PC-9 (cell line): ENCODE measurements around the gene ATG2B. TPM values are rescaled to one million over a fixed set of nuclear protein-coding genes. Genes with fewer than 3 reads are reported as not detected.
A peak's percentile ranks its signal among the peaks of the same experiment; 100 is the strongest.
"Not testable (repeated sequence)": the region's sequence is repeated elsewhere in the genome, so short reads cannot be mapped to it uniquely, and the experiment has no call there.

ENCODE experiments used
- BruUV-seq: library from RNA; stranded (reverse); fragments of 400-500 nt; replicated peaks from 2 replicates; lab custom pipeline; 2021; lab: Mats Ljungman, UMichigan
- CTCF ChIA-PET: fragments of 300-600 bp; sonication (Branson Sonifier 250); formaldehyde crosslinking; loops from one replicate; lab custom pipeline; 2022; ENCODE audit warnings: antibody characterized with exemption; lab: Charles Lee
- POLR2A ChIA-PET: fragments of 300-600 bp; sonication (Branson Sonifier 250); formaldehyde crosslinking; loops from one replicate; lab custom pipeline; 2022; ENCODE audit warnings: antibody characterized with exemption; ENCODE audit not compliant: unreplicated experiment; lab: Charles Lee
- DNase-seq, 2 experiments: peaks; one replicate each; pipeline versions ENCODE4 v3.0.0 to v3.0.0-alpha.2; 2015 to 2022; ENCODE audit warnings: mixed read lengths in 1 of 2
- H2AFZ ChIP-seq: fragments of 200-600 bp; sonication (generic); 2 replicates; pipeline ENCODE4 v1.8.1; 2017; ENCODE audit warnings: antibody characterized with exemption
- H3F3A ChIP-seq: fragments of 200-600 bp; sonication (generic); 2 replicates; pipeline ENCODE4 v1.8.1; 2017; ENCODE audit warnings: antibody characterized with exemption, mild to moderate bottlenecking, low read depth; ENCODE audit not compliant: insufficient read depth
- H3K27ac ChIP-seq: fragments of 200-600 bp; sonication (generic); 2 replicates; pipeline ENCODE4 v1.6.1; 2016; ENCODE audit warnings: mixed run types
- H3K27me3 ChIP-seq: fragments of 200-600 bp; sonication (generic); 2 replicates; pipeline ENCODE4 v1.6.1; 2016; ENCODE audit warnings: low read depth, mixed run types; ENCODE audit not compliant: insufficient read depth
- H3K36me3 ChIP-seq: fragments of 200-600 bp; sonication (generic); 2 replicates; pipeline ENCODE4 v1.6.1; 2016; ENCODE audit warnings: low read depth, mixed run types
- H3K4me1 ChIP-seq: fragments of 200-600 bp; sonication (generic); replicated peaks from 2 replicates; pipeline ENCODE4 v1.6.1; 2016; ENCODE audit warnings: mixed run types; ENCODE audit not compliant: insufficient read depth
- H3K4me2 ChIP-seq: fragments of 200-600 bp; sonication (generic); 2 replicates; pipeline ENCODE4 v1.6.1; 2017; ENCODE audit warnings: mixed run types
- H3K4me3 ChIP-seq: fragments of 200-600 bp; sonication (generic); 2 replicates; pipeline ENCODE4 v1.6.1; 2016; ENCODE audit warnings: mixed run types
- H3K79me2 ChIP-seq: fragments of 200-600 bp; sonication (generic); 2 replicates; pipeline ENCODE4 v1.6.1; 2017; ENCODE audit warnings: low read depth, mixed run types
- H3K9me2 ChIP-seq: fragments of 200-600 bp; sonication (generic); 2 replicates; pipeline ENCODE4 v1.8.1; 2017; ENCODE audit warnings: mild to moderate bottlenecking; ENCODE audit not compliant: insufficient read depth
- H3K9me3 ChIP-seq: fragments of 200-600 bp; sonication (generic); 2 replicates; pipeline ENCODE4 v1.8.1; 2016; ENCODE audit warnings: low read depth; ENCODE audit not compliant: insufficient read depth
- H4K20me1 ChIP-seq: fragments of 200-600 bp; sonication (generic); 2 replicates; pipeline ENCODE4 v1.8.1; 2017; ENCODE audit not compliant: insufficient read depth
- EZH2 ChIP-seq: fragments of 200-600 bp; sonication (generic); IDR thresholded peaks from 2 replicates; pipeline ENCODE4 v1.8.0; 2017; ENCODE audit warnings: antibody characterized with exemption, low read depth
- intact Hi-C: fragments of 100-400 bp; cut with micrococcal nuclease; formaldehyde crosslinking; loops from one replicate; pipeline ENCODE4 v1.10.0; 2022; ENCODE audit not compliant: unreplicated experiment
- total RNA-seq: library from RNA; stranded (reverse); gene quantifications from 2 replicates; pipeline ENCODE4 v1.2.3, GENCODE V29; 2021
- TF ChIP-seq, protein P1 (sequence below): fragments of 200-600 bp; sonication (generic); conservative IDR thresholded peaks from 2 replicates; pipeline ENCODE4 v1.6.1; 2017; ENCODE audit warnings: mixed run types, antibody characterized with exemption, mild to moderate bottlenecking, moderate library complexity

The ATG2B gene
- total RNA-seq, 1 experiment from 2014 or later, result 6.6 TPM

DNA sequence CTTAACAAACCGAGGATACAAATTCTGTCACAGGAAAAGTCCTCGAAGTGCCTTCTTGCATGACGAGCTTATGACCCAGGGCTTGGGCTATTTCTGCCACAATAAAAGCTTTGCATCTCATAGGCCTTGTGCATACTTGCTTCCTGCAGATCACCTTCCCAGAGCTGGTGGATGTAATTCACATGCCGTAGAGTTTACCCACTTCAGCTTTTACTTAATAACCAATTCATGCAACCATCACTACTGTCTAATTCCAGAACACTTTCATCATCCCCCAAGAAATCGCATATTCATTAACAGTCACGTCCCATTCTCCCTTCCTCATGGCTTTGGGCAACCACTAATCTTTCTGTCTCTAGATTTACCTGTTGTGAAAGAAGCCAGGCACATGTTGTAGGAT, 116.1 kb downstream of the ATG2B start:
- TF ChIP-seq, protein P1, sequence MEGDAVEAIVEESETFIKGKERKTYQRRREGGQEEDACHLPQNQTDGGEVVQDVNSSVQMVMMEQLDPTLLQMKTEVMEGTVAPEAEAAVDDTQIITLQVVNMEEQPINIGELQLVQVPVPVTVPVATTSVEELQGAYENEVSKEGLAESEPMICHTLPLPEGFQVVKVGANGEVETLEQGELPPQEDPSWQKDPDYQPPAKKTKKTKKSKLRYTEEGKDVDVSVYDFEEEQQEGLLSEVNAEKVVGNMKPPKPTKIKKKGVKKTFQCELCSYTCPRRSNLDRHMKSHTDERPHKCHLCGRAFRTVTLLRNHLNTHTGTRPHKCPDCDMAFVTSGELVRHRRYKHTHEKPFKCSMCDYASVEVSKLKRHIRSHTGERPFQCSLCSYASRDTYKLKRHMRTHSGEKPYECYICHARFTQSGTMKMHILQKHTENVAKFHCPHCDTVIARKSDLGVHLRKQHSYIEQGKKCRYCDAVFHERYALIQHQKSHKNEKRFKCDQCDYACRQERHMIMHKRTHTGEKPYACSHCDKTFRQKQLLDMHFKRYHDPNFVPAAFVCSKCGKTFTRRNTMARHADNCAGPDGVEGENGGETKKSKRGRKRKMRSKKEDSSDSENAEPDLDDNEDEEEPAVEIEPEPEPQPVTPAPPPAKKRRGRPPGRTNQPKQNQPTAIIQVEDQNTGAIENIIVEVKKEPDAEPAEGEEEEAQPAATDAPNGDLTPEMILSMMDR, result no peak
- no peak for TF ChIP-seq EZH2
- no peaks in the 10 kb centered on the region for H4K20me1 ChIP-seq
- H3K9me2 ChIP-seq, result no peaks in the 10 kb centered on the region
- H2AFZ ChIP-seq, result no peak overlapping the region
- no peaks in the 10 kb centered on the region for H3K9me3 ChIP-seq
- H3K36me3 ChIP-seq, result no peaks in the 10 kb centered on the region
- peaks cover 12% of the 10 kb centered on the region; the same call in 1 of the 2 replicates for H3F3A ChIP-seq
- H3K27me3 ChIP-seq, result no peaks in the 10 kb centered on the region
- no peak for DNase-seq
- peaks cover 13% of the 10 kb centered on the region for H3K4me1 ChIP-seq
- intact Hi-C loops, result no loop called here
- H3K27ac ChIP-seq, result no peak overlapping the region
- H3K79me2 ChIP-seq, result no peaks in the 10 kb centered on the region
- H3K4me3 ChIP-seq, result no peak overlapping the region
- CTCF ChIA-PET, result interaction anchor here (0.5 kb wide), 1 partner anchor 21 kb away, joined by 3 read pairs; no protein-coding TSS in a partner anchor
- BruUV-seq, result no TSS peak
- 0 out of 2 replicates have a peak overlapping the region, but pooled peaks have one; percentile 8 for H3K4me2 ChIP-seq
- POLR2A ChIA-PET, result no interaction called here

DNA sequence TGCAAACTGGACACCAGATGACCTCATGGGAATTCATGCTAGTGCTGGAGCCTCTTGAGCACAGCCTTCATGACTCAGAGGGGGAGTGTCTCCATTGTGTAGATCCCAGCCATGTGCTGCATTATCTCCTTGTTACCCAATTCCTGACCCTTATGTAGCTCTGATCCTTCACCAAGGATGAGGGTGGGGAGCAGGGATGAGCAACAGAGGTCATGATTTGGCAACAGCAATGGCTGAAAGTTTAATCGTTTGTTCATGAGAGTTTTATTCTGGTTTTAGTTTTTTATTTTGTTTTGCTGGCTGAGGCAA, 116.6 kb downstream of the ATG2B start:
- Histone ChIP-seq H3K9me3 (no peaks in the 10 kb centered on the region), H3K27ac (peak overlapping the region; percentile 68), H3K9me2 (no peaks in the 10 kb centered on the region), H2AFZ (no peak overlapping the region), H3K36me3 (no peaks in the 10 kb centered on the region), H3K4me3 (no peak overlapping the region), H3K4me1 (peaks cover 13% of the 10 kb centered on the region), H3K4me2 (peak overlapping the region; percentile 48; the same call in 1 of the 2 replicates), H3F3A (peaks cover 12% of the 10 kb centered on the region; the same call in 1 of the 2 replicates), H4K20me1 (no peaks in the 10 kb centered on the region), H3K79me2 (no peaks in the 10 kb centered on the region), H3K27me3 (no peaks in the 10 kb centered on the region)
- CTCF ChIA-PET, result interaction anchor here (0.5 kb wide), 1 partner anchor 21 kb away, joined by 3 read pairs; no protein-coding TSS in a partner anchor
- POLR2A ChIA-PET, result no interaction called here
- intact Hi-C loops, result no loop called here
- no TSS peak for BruUV-seq
- TF ChIP-seq, protein P1, result no peak
- no peak for TF ChIP-seq EZH2
- DNase-seq, result peak; percentile 14 to 80

DNA sequence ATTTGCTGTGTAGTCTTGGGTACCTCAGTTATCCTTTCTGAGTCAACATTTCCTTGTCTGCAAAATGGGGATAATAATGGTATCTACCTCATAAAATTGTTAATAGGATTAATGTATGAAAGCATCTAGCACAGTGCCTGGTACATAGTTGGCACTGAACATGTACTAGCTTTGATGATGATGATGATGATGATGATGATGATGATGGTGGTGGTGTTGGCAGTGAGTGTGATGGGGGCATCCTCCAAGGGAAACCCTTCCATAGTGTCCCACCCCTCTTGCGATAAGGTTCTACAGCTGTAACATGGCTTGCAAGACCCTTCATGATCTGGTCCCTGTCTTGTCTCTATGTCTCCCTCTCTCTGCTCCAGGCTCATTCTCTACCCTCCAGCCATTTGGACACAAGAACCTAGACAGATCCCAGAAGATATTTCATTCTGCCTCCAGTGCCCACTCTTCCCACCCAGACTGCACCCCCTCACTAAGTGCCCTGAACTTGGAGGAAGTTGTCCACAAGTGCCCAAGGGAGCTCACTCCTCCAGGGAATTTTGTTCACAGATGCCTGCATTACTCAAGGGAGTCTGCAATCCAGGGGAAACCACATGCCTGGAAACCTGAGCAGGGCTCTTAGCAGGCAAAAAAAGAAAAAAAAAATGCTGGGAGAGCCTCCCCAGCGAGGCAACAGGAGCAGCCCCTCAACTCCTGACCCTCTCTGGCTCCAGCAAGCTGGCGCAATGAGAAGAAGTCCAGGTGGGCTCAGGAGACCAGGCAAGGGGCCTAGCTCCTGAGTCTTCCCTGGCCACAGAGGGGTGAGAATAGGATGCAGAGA, 117.2 kb downstream of the ATG2B start:
- intact Hi-C loops, result no loop called here
- ChIA-PET CTCF (no interaction called here), POLR2A (no interaction called here)
- H4K20me1 ChIP-seq, result no peaks in the 10 kb centered on the region
- no peak overlapping the region for H3K4me3 ChIP-seq
- H3F3A ChIP-seq, result peaks cover 12% of the 10 kb centered on the region; the same call in 1 of the 2 replicates
- H3K79me2 ChIP-seq, result no peaks in the 10 kb centered on the region
- BruUV-seq, result no TSS peak
- H3K4me2 ChIP-seq, result peak overlapping the region; percentile 48; the same call in 1 of the 2 replicates
- H3K27ac ChIP-seq, result peak overlapping the region; percentile 68
- peaks cover 13% of the 10 kb centered on the region for H3K4me1 ChIP-seq
- DNase-seq, result peak in 1 of 2 experiments; percentile 54
- H3K36me3 ChIP-seq, result no peaks in the 10 kb centered on the region
- H3K9me2 ChIP-seq, result no peaks in the 10 kb centered on the region
- TF ChIP-seq, protein P1, result no peak
- no peak for TF ChIP-seq EZH2
- no peak overlapping the region for H2AFZ ChIP-seq
- H3K27me3 ChIP-seq, result no peaks in the 10 kb centered on the region
- H3K9me3 ChIP-seq, result no peaks in the 10 kb centered on the region

DNA sequence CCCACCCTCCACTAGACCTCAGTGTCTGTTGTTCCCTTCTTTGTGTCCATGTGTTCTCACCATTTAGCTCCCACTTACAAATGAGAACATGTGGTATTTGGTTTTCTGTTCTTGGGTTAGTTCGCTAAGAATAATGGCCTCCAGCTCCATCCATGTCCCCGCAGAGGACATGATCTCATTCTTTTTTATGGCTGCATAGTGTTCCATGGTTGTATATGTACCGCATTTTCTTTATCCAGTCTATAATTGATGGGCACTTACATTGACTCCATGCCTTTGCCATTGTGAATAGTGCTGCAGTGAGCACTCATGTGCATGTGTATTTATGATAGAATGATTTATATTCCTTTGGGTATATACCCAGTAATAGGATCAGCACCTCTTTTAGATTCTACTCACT, 118.1 kb downstream of the ATG2B start:
- peaks cover 13% of the 10 kb centered on the region for H3K4me1 ChIP-seq
- BruUV-seq, H3K9me2 ChIP-seq, H3K4me3 ChIP-seq, CTCF ChIA-PET, H3K36me3 ChIP-seq, H2AFZ ChIP-seq, H3K27me3 ChIP-seq, H3K27ac ChIP-seq, intact Hi-C loops, DNase-seq, H3K79me2 ChIP-seq, H3K9me3 ChIP-seq, H3K4me2 ChIP-seq, POLR2A ChIA-PET, H4K20me1 ChIP-seq: not testable (repeated sequence)
- H3F3A ChIP-seq, result peaks cover 12% of the 10 kb centered on the region; the same call in 1 of the 2 replicates
